IMR-90 (cell line): ENCODE measurements around the gene GBP7. TPM values are rescaled to one million over a fixed set of nuclear protein-coding genes. Genes with fewer than 3 reads are reported as not detected.

ENCODE experiments used
- ATAC-seq: fragments of 200-7000 bp; cut with Tn5 transposase; 2 replicates; pipeline ENCODE4 v1.9.1; 2020; ENCODE audit warnings: low read depth, mild to moderate bottlenecking, moderate library complexity
- BruUV-seq: library from RNA; stranded (reverse); fragments of 400-500 nt; replicated peaks from 2 replicates; lab custom pipeline; 2021; lab: Mats Ljungman, UMichigan
- CTCF ChIA-PET: fragments of 300-600 bp; formaldehyde crosslinking; extraction: SDS; loops from one replicate; lab custom pipeline; 2021; ENCODE audit warnings: antibody characterized with exemption; lab: Yijun Ruan, JAX
- POLR2A ChIA-PET: fragments of 300-600 bp; sonication (Branson Sonifier 250); formaldehyde crosslinking; loops from one replicate; lab custom pipeline; 2022; ENCODE audit warnings: antibody characterized with exemption; ENCODE audit not compliant: unreplicated experiment; lab: Charles Lee
- DNase-seq: peaks from one replicate; pipeline ENCODE4 v3.0.0; 2013
- H2AFZ ChIP-seq: replicated peaks from 2 replicates; pipeline ENCODE3; 2013; ENCODE audit warnings: low read length, mild to moderate bottlenecking; ENCODE audit not compliant: poor library complexity
- H2AK5ac ChIP-seq: 2 replicates; pipeline ENCODE4 v1.6.1; 2013; ENCODE audit warnings: low read depth, low read length, inconsistent platforms
- H2AK9ac ChIP-seq: replicated peaks from 2 replicates; pipeline ENCODE3; 2013; ENCODE audit warnings: mild to moderate bottlenecking, low read depth, low read length, moderate library complexity; ENCODE audit not compliant: poor library complexity
- H2BK120ac ChIP-seq: 2 replicates; pipeline ENCODE4 v1.6.1; 2013; ENCODE audit warnings: low read depth, low read length, inconsistent platforms
- H2BK15ac ChIP-seq: 3 replicates; pipeline ENCODE4 v1.6.1; 2013; ENCODE audit warnings: low read depth, low read length, inconsistent platforms
- H2BK20ac ChIP-seq: 2 replicates; pipeline ENCODE4 v1.6.1; 2013; ENCODE audit warnings: low read depth, mild to moderate bottlenecking, inconsistent platforms, low read length, moderate library complexity
- H2BK5ac ChIP-seq: 2 replicates; pipeline ENCODE4 v1.6.1; 2013; ENCODE audit warnings: mild to moderate bottlenecking, low read depth, low read length, inconsistent platforms; ENCODE audit not compliant: poor library complexity, severe bottlenecking
- H3K14ac ChIP-seq: replicated peaks from 2 replicates; pipeline ENCODE4 v1.6.1; 2013; ENCODE audit warnings: low read depth, low read length, inconsistent platforms
- H3K18ac ChIP-seq: 2 replicates; pipeline ENCODE4 v1.6.1; 2013; ENCODE audit warnings: low read depth, low read length, control low read depth
- H3K23ac ChIP-seq: 2 replicates; pipeline ENCODE4 v1.6.1; 2013; ENCODE audit warnings: low read depth, low read length, inconsistent platforms
- H3K27ac ChIP-seq: 2 replicates; pipeline ENCODE4 v1.5.1; 2013; ENCODE audit warnings: mild to moderate bottlenecking, control low read depth, low read length; ENCODE audit not compliant: insufficient read depth
- H3K27me3 ChIP-seq: 2 replicates; pipeline ENCODE4 v1.6.1; 2013; ENCODE audit warnings: low read length; ENCODE audit not compliant: control insufficient read depth, insufficient read depth
- H3K36me3 ChIP-seq: 2 replicates; pipeline ENCODE4 v1.6.1; 2013; ENCODE audit warnings: low read length, mixed read lengths; ENCODE audit not compliant: control insufficient read depth, insufficient read depth
- H3K4ac ChIP-seq: 2 replicates; pipeline ENCODE4 v1.6.1; 2013; ENCODE audit warnings: low read depth, low read length, inconsistent platforms
- H3K4me1 ChIP-seq: 2 replicates; pipeline ENCODE4 v1.6.1; 2013; ENCODE audit warnings: low read length, mixed read lengths; ENCODE audit not compliant: control insufficient read depth, insufficient read depth
- H3K4me2 ChIP-seq: 2 replicates; pipeline ENCODE4 v1.6.1; 2013; ENCODE audit warnings: low read depth, mild to moderate bottlenecking, control low read depth, low read length, moderate library complexity
- H3K4me3 ChIP-seq: 2 replicates; pipeline ENCODE4 v1.5.1; 2013; ENCODE audit warnings: low read depth, mild to moderate bottlenecking, control low read depth, low read length, moderate library complexity; ENCODE audit not compliant: insufficient read depth
- H3K56ac ChIP-seq: 2 replicates; pipeline ENCODE4 v1.6.1; 2013; ENCODE audit warnings: low read length, inconsistent platforms; ENCODE audit not compliant: insufficient read depth; ENCODE audit errors: extremely low read depth
- H3K79me1 ChIP-seq, 2 experiments: 2 replicates each; pipeline ENCODE4 v1.6.1; 2013; ENCODE audit warnings: low read length in 2 of 2, inconsistent platforms in 1 of 2, low read depth in 1 of 2
- H3K9ac ChIP-seq: 2 replicates; pipeline ENCODE4 v1.6.1; 2013; ENCODE audit warnings: low read depth, low read length, control low read depth
- H3K9me1 ChIP-seq: 2 replicates; pipeline ENCODE4 v1.6.1; 2013; ENCODE audit warnings: low read length, inconsistent platforms; ENCODE audit not compliant: insufficient read depth
- H3K9me3 ChIP-seq: 2 replicates; pipeline ENCODE4 v1.6.1; 2013; ENCODE audit warnings: low read length; ENCODE audit not compliant: control insufficient read depth, insufficient read depth
- H4K20me1 ChIP-seq: 2 replicates; pipeline ENCODE4 v1.6.1; 2013; ENCODE audit warnings: low read length, inconsistent platforms; ENCODE audit not compliant: insufficient read depth
- H4K5ac ChIP-seq: 2 replicates; pipeline ENCODE4 v1.6.1; 2013; ENCODE audit warnings: mild to moderate bottlenecking, low read depth, low read length, control low read depth
- H4K8ac ChIP-seq, 2 experiments: 2 replicates each; pipeline ENCODE4 v1.6.1; 2013; ENCODE audit warnings: low read depth in 2 of 2, low read length in 2 of 2, control low read depth in 1 of 2, inconsistent platforms in 1 of 2
- H4K91ac ChIP-seq: 2 replicates; pipeline ENCODE4 v1.6.1; 2013; ENCODE audit warnings: low read depth, low read length, inconsistent platforms; ENCODE audit not compliant: insufficient read depth
- BHLHE40 ChIP-seq: fragments of 150-350 bp; IDR thresholded peaks from 2 replicates; pipeline ENCODE4 v1.6.1; 2016; ENCODE audit warnings: mild to moderate bottlenecking, low read depth, low read length
- CEBPB ChIP-seq: IDR thresholded peaks from 2 replicates; pipeline ENCODE4 v1.6.1; 2012; ENCODE audit warnings: low read depth, low read length, improper control_type of control experiment
- CHD1 ChIP-seq: IDR thresholded peaks from 2 replicates; pipeline ENCODE4 v1.6.1; 2012; ENCODE audit warnings: low read depth, low read length, improper control_type of control experiment
- CTCF ChIP-seq: conservative IDR thresholded peaks from 2 replicates; pipeline ENCODE4 v1.5.1; 2012; ENCODE audit warnings: mild to moderate bottlenecking, low read depth, low read length, improper control_type of control experiment
- ELK1 ChIP-seq: fragments of 150-350 bp; IDR thresholded peaks from 2 replicates; pipeline ENCODE4 v1.6.1; 2016; ENCODE audit warnings: low read depth, mild to moderate bottlenecking, low read length, moderate library complexity, borderline replicate concordance
- FOS ChIP-seq: fragments of 150-350 bp; IDR thresholded peaks from 2 replicates; pipeline ENCODE4 v1.6.1; 2016; ENCODE audit warnings: low read depth, low read length
- MAFK ChIP-seq: IDR thresholded peaks from 2 replicates; pipeline ENCODE4 v1.6.1; 2012; ENCODE audit warnings: low read depth, low read length, improper control_type of control experiment
- MAZ ChIP-seq: IDR thresholded peaks from 2 replicates; pipeline ENCODE4 v1.6.1; 2012; ENCODE audit warnings: low read depth, mild to moderate bottlenecking, low read length, improper control_type of control experiment, moderate library complexity, borderline replicate concordance
- MXI1 ChIP-seq: IDR thresholded peaks from 2 replicates; pipeline ENCODE4 v1.6.1; 2012; ENCODE audit warnings: low read depth, mild to moderate bottlenecking, low read length, moderate library complexity, borderline replicate concordance
- NFE2L2 ChIP-seq: fragments of 150-350 bp; IDR thresholded peaks from 2 replicates; pipeline ENCODE4 v1.6.1; 2016; ENCODE audit warnings: low read depth, mild to moderate bottlenecking, low read length
- POLR2A ChIP-seq: IDR thresholded peaks from 2 replicates; pipeline ENCODE4 v1.6.1; 2012; ENCODE audit warnings: mild to moderate bottlenecking, low read depth, low read length
- RAD21 ChIP-seq: IDR thresholded peaks from 2 replicates; pipeline ENCODE4 v1.6.1; 2012; ENCODE audit warnings: low read length, improper control_type of control experiment
- RCOR1 ChIP-seq: IDR thresholded peaks from 2 replicates; pipeline ENCODE4 v1.6.1; 2012; ENCODE audit warnings: mild to moderate bottlenecking, low read length, improper control_type of control experiment; ENCODE audit not compliant: insufficient replicate concordance
- RFX5 ChIP-seq: IDR thresholded peaks from 2 replicates; pipeline ENCODE4 v1.8.0; 2012; ENCODE audit warnings: low read depth, mild to moderate bottlenecking, low read length, moderate library complexity
- SMC3 ChIP-seq: fragments of 150-350 bp; IDR thresholded peaks from 2 replicates; pipeline ENCODE4 v1.6.1; 2016; ENCODE audit warnings: low read depth, mild to moderate bottlenecking, antibody characterized with exemption, low read length, moderate library complexity
- USF2 ChIP-seq: fragments of 150-350 bp; IDR thresholded peaks from 2 replicates; pipeline ENCODE4 v1.6.1; 2017; ENCODE audit warnings: mild to moderate bottlenecking, antibody characterized with exemption, low read length, low read depth
- WGBS, 2 experiments: methylation state at CpG; one replicate each; pipeline versions ENCODE4 v1.1.5 to v1.1.7; 2013; ENCODE audit warnings: missing lambda C conversion rate in 2 of 2; ENCODE audit not compliant: insufficient read length in 1 of 2; ENCODE audit errors: extremely low coverage in 2 of 2; 5-methylcytosine and 5-hydroxymethylcytosine counted together
- dilution Hi-C: fragments of 300-500 bp; cut with HindIII; formaldehyde crosslinking; loops from one replicate; pipeline ENCODE4 v1.14.3; 2018; ENCODE audit warnings: low sequenced_read_pairs; ENCODE audit not compliant: unreplicated experiment
- in situ Hi-C: fragments of 300-500 bp; cut with MboI; formaldehyde crosslinking; loops from 3 replicates; pipeline ENCODE4 v1.14.3; 2019; ENCODE audit warnings: low sequenced_read_pairs, inconsistent platforms, mixed read lengths
- intact Hi-C: fragments of 100-400 bp; cut with micrococcal nuclease; formaldehyde crosslinking; loops from 2 replicates; pipeline ENCODE4 v1.10.0; 2022
- polyA plus RNA-seq, 3 experiments: library from polyadenylated mRNA; depleted of rRNA; stranded (reverse); fragments of >200 nt; gene quantifications; 2 replicates each; pipeline ENCODE4 v1.2.3, GENCODE V29; 2012; ENCODE audit warnings: low replicate concordance in 1 of 3
- total RNA-seq: library from RNA; depleted of rRNA; stranded (reverse); fragments of >200 nt; gene quantifications from 2 replicates; pipeline ENCODE4 v1.2.3, GENCODE V29; 2012

Gene GBP7
- total and polyA plus RNA-seq, 2 of the 4 experiments (the other 2 are of a cell fraction): not detected

GRCh38 chr1:89087241-89087640 lies 88.6 kb downstream of the GBP7 start:
- Histone ChIP-seq H3K4ac (no peak overlapping the region), H4K91ac (no peak overlapping the region), H4K20me1 (no peaks in the 10 kb centered on the region), H2BK120ac (no peak overlapping the region), H2AK5ac (no peak overlapping the region), H3K27ac (no peak overlapping the region), H3K4me3 (no peak overlapping the region), H3K79me1 (no peaks in the 10 kb centered on the region), H3K36me3 (no peaks in the 10 kb centered on the region), H2BK5ac (no peak overlapping the region), H2BK20ac (no peak overlapping the region), H2AK9ac (no peak overlapping the region), H3K4me1 (no peaks in the 10 kb centered on the region), H4K5ac (no peak overlapping the region), H3K56ac (no peak overlapping the region), H3K14ac (no peak overlapping the region; the same call in 1 of the 2 replicates), H3K18ac (no peak overlapping the region), H3K9ac (no peak overlapping the region), H3K23ac (no peak overlapping the region), H3K4me2 (no peak overlapping the region), H2AFZ (no peak overlapping the region), H2BK15ac (no peak overlapping the region), H3K9me1 (no peaks in the 10 kb centered on the region), H3K27me3 (no peaks in the 10 kb centered on the region), H3K9me3 (no peaks in the 10 kb centered on the region), H4K8ac (no peak overlapping the region)
- POLR2A ChIA-PET: no interaction called here
- DNase-seq: no peak
- dilution Hi-C loops (no loop called here), in situ Hi-C loops (no loop called here), intact Hi-C loops (loop anchor here (5.0 kb wide), 1 partner anchor 90 kb away; no protein-coding TSS in a partner anchor)
- CTCF ChIA-PET: no interaction called here
- TF ChIP-seq BHLHE40 (no peak), MAFK (no peak), RAD21 (no peak), POLR2A (no peak), RFX5 (no peak), MXI1 (no peak), FOS (no peak), MAZ (no peak), SMC3 (no peak), CHD1 (no peak), RCOR1 (no peak), USF2 (no peak), CTCF (no peak), CEBPB (no peak), ELK1 (no peak), NFE2L2 (no peak)
- WGBS, 2 experiments: no CpG with 5 or more reads among the region's 8 CpGs
- ATAC-seq: no peak
- no TSS peak for BruUV-seq
